CD4-positive, alpha-beta T cell treated with Interleukin-4 for 1 hour (primary cell): ENCODE data around the gene FES.
"Not testable (repeated sequence)": the region's sequence is repeated elsewhere in the genome, so short reads cannot be mapped to it uniquely, and the experiment has no call there.

Source experiments
- DNase-seq, 2 donors: peaks; one replicate each; pipeline ENCODE4 v3.0.0-alpha.2; 2020 to 2022

The FES gene

DNA sequence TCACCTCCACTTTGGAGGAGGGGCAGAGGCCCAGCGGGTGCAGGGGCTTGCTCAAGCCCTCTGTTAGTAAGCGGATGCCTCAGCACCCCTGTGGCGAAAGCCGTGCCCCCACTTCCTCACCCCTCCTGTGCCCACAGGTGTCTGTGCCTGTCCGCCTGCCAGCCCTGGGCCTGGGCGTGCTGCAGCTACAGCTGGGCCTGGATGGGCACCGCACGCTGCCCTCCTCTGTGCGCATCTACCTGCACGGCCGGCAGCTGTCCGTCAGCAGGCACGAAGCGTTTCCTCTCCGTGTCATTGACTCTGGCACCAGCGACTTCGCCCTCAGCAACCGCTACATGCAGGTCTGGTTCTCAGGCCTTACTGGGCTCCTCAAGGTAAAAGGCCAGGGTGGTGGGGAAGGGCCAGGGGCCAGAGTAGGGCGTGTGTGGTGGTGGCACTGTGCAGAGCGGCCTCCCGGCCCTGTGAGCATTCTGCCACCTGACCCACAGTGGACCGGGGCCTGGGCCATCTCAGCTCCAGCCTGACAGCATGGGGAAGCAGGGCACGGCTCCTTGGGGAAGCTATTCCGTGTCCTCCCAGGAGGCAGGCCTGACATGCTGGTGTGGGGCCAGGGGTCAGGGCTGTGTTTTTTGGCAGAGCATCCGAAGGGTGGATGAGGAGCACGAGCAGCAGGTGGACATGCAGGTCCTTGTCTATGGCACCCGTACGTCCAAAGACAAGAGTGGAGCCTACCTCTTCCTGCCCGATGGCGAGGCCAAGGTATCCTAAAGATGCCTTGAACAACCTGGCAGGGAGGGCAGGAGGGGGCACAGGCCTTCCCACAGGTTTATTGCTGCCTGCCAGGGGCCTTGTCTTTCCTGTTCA lies 27.8 kb downstream of the FES start:
- DNase-seq: no peak

DNA sequence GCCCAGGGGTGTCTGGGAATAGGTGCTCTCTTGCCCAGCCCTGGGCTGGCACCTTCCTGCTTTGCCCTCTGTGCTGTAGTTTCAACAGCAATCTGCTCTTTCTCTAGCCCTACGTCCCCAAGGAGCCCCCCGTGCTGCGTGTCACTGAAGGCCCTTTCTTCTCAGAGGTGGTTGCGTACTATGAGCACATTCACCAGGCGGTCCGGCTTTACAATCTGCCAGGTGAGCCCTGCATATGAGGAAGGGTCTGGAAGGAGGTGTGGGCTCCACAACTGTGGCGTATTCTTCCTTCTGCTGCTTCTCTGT lies 28.4 kb downstream of the FES start:
- no peak for DNase-seq

DNA sequence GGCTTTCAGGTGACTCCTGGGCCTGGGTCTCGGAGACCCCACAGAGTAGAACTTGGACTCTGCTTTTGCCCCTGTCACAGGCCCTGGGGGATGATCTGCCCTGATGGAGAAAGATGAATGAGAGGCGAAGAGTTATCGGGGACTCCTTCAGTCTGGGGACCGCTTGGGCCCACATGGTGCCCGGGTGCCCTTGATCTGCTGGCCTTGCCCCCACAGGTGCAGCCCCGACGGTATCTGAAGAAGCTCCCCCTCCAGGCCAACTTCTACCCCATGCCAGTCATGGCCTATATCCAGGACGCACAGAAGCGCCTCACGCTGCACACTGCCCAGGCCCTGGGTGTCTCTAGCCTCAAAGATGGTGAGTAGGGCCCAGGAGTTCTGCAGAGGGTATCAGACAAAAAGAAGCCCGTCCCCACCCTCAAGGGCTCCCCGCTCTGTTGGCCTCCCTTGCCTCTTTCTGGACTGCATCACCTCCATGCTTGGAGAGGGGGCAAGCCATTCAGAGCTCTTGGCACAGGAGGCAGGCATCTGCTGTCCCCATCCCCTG lies 29.2 kb downstream of the FES start:
- no peak for DNase-seq

DNA sequence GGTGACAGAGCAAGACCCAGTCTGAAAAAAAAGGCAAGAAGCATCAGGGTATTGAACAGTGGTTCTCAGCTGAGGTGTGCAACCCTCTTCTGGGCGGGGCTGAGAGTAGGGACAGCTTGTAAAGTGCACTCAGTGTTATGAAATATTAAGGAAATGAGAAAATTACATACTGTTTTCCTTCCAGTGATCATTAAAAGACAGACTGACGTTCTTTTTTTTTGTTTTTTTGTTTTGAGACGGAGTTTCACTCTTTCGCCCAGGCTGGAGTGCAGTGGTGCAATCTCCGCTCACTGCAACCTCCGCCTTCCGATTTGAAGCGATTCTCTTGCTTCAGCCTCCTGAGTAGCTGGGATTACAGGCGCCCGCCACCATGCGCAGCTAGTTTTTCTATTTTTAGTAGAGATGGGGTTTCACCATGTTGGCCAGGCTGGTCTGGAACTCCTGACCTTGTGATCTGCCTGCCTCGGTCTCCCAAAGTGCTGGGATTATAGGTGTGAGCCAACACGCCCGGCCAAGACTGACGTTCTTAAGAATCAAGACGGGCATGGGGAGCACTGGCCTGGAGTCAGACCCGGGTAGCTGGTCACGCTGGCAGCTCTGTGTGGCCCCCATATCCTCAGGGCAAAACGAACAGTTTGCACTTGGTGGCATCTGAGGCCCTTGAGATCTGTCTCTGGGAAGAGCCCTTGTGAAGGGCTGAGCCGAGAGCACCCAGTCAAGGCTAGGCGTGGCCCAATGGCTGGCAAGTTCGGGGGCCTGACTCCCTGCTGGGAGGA lies 30.2 kb downstream of the FES start:
- DNase-seq: no peak

DNA sequence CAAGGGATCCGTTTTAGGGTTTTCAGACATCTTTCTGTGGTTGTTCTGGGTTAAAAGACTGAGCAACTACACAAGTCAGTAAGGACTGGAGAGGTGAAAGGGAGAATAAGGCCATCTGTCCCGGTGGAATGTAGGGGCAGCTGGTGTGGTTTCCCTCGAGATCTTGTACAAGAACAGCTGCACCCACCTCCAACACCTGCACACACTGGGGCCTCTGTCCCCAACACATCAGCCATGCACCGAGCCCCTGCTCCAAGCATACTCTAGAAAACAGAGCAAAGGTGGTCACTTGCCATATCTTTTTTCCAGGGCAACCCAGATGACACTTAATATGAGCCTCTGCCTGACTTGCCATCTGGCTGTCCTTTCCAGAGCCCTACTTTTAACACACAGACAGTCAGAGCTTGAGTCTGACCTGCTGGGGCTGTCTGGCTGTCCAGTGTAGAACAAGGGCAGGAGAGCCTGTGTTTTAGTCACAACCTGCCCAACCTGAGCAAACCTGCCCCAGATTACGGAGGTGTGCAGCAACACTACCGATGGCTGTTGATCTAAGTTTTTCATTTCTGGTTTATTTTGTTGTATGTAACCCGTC lies 31.0 kb downstream of the FES start:
- no peak for DNase-seq

DNA sequence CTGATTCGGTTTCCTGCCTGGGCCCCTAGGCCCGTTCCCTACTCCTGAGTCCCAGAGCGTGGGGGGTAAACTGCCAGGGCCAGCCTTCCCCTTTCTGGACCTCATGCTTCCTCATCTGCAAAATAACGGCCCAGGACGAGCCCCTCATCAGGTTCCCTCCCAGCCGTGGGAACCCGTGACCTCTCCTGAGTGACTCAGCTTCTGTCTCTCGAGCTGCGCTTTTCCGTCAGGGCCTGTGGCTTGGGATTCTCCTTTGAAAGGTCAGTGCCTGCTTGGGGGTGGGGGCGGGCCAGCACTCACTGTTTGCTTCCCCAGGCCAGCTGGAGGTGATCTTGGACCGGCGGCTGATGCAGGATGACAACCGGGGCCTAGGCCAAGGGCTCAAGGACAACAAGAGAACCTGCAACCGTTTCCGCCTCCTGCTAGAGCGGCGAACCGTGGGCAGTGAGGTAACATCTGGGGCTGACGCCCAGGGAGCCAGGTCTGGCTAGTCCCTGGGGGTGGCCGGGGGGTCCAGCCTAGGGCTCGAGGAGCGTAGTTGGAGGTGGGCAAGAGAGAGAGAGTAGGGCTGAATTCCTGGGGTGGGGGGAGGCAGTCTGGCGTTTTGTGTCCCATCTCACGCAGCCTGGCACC lies 31.6 kb downstream of the FES start:
- DNase-seq: peak in 1 of 2 donors; percentile 73

DNA sequence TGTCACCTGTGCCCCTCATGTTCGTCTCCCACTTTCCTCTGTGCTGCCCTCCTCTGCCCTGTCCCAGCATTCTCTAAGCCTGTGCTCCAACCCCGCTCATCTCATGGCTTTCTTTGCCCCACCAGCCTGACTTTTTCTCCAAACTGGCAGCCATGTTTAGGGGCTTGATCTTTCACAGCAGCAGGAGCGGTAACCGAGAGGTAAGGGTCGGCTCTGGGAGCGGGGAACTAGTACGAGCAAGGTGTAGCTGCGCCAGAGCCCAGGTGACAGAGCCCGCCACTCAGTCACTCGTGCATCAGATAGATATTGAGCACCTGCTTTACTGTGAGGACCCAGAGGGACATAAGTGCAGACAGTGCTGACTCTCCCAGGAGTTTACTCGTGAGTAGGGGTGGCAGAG lies 32.2 kb downstream of the FES start:
- DNase-seq: no peak

DNA sequence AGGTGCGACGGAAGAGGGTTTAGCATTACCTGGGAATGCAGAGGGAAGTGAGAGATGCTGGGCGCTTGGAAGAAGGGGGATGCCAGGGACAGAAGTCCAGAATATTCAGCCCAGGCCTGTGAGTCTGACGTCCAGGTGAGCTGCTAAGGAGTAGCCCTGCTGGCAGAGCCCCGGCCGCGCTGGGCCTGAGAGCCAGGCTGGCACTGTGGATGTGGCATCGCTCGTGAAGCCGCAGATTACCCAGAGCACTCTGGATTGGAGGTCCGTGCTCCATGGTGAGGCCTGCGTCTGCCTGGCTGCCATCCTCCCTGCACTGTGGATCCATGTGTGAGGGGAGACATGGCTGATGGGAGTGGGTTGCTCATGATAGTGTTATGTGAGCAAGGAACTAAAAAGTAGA lies 33.3 kb downstream of the FES start:
- no peak for DNase-seq

DNA sequence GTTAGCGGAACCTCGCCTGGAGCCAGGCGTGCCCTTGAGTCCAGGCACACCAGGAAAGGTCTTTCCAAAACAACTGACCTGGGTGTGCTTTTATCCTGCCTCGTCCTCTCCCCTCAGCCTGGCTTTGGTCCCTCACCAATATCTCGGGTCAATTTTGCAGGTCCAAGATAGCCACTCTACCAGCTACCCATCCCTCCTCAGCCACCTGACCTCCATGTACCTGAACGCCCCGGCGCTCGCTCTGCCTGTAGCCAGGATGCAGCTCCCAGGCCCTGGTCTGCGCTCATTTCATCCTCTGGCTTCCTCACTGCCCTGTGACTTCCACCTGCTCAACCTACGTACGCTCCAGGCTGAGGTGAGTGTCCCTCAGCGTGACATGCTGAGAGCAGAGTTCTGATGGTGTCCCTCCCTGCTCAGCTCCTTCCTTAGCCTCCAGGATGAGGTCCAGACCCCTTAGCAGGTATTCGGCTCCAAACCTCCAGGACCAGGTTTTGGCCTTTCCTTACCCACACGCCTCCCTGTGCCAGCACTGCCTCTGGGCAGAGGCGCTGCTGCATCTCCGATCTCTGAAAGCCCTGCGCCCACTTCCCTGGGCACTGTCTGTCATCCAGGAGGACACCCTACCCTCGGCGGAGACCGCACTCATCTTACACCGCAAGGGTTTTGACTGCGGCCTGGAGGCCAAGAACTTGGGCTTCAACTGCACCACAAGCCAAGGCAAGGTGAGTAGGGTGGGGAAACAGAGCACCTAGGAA lies 33.9 kb downstream of the FES start:
- no peak for DNase-seq

DNA sequence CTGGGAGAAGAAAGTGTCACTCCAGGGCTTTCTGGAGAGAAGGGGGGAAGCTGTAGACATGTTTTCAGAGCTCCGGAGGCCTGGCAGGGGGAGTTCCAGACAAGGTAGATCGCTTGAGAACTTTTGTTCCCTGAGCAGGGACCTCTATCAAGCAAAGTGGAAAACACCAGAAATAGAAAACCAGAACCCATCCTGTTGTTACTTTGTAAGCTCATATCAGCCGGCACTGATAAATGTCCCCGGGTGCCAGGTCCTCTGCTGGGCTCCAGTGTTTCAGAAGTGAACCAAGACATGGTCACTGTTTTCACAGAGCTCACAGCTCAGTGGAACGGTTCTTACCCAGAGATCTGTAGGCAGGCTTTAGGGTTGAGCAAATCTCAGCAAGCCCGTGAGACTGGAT lies 34.5 kb downstream of the FES start:
- DNase-seq: no peak

DNA sequence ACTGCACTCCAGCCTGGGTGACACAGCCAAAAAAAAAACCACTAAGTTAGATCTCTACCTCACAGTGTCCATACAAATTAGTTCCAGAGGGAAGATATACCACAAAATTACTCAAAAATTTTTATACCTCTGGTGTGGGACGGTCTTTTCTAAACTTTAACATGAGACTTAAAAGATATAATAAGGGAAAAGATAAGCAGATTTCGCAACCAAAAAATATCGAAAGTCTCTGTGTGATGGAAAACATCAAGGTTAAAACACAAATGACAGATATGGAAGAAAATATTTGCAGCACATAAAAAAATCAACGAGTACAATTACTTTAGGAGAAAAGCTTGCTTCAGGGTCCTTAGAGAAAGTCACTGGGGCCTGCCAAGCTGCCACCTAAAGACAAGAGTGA lies 37.6 kb downstream of the FES start:
- DNase-seq: no peak

DNA sequence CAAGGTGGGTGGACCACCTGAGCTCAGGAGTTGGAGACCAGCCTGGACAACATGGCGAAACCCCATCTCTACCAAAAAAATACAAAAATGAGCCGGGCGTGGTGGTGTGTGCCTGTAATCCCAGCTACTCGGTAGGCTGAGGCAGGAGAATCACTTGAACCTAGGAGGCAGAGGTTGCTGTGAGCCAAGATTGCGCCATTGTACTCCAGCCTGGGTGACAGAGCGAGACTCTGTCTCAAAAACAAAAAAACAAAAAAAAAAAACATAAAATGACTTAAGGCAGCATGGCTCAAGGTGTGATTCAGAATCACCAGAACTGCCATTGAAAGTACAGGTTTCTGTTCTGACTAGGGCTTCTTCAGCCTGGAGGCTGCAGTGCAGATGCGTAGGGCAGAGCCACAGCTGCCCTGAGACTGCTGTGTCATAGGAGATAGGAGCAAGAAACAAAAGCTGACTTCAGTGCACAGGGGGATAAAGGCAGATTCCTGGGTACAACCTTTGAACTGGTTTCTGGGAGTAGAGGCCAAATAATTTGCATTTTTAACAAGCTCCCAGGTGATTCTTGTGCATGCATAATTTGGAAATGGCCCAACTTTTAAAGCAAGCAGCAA lies 38.5 kb downstream of the FES start:
- not testable (repeated sequence) for DNase-seq

DNA sequence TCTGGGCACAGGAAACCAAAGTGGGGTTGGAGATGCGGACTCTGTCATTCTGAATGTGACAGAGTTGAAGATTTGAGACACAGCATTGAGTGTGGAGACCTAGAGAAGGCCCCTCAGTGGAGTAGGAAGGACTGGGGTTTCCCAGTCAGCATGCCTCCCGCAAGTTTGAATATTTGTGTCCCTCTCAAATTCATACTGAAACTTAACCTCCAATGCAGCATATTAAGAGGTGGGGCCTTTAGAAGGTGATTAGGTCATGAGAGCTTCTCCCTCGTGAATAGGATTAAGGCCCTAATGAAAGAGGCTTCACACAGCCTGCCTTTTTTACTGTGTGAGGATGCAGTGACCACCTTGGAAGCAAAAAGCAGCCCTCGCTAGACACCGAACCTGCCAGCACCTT lies 40.1 kb downstream of the FES start:
- DNase-seq: no peak

DNA sequence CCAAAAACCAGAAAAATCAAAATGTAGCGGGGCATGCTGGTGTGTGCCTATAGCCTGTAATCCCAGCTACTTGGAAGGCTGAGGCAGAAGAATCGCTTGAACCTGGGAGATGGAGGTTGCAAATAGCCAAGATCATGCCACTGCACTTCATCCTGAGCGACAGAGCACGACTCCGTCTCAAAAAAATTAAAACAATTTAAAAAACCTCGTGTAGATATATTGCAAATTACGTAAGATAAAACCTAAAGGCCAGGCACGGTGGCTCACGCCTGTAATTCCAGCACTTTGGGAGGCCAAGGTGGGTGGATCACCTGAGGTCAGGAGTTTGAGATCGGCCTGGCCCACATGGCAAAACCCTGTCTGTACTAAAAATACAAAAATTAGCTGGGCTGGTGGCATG lies 42.5 kb downstream of the FES start:
- not testable (repeated sequence) for DNase-seq

DNA sequence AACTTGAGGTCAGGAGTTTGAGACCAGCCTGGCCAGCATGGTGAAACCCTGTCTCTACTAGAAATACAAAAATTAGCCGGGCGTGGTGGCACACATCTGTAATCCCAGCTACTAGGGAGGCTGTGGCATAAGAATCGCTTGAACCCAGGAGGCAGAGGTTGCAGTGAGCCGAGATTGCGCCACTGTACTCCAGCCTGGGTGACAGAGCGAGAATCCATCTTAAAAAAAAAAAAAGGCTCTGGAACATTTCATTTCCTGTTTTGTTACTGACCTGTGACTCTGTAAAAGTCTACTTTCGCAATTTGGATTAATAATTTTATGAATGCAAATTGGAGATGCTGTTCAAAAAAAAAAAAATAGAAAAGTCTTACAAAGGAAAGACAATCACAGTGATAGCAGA lies 43.8 kb downstream of the FES start:
- not testable (repeated sequence) for DNase-seq

DNA sequence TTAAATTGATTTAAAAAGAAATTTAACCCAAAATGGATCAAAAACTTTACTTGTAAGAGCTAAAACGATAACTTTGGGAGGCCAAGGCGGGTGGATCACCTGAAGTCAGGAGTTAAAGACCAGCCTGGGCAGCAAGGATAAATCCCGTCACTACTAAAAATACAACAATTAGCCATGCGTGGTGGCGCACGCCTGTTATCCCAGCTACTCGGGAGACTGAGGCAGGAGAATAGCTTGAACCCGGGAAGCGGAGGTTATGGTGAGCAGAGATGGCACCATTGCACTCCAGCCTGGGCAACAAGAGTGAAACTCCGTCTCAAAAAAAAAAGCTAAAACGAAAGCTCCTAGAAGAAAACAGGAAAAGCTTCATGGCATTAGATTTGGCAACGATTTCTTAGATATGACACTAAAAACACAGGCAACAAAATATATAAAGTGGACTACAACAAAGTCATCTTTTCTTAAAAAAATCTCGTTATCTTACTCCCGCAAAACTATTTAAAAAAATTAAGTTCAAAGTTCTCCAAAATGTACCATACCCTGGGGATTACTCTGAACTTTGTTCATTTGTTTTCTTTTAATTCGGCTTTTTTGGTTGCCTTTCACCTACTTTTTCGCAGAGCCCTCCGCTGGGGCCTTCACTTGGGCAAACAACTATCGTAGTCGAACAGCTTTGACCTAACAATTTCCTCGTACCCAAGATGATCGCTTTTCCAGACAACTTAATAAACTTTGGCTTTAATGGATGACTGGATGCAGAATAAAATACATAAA lies 45.1 kb downstream of the FES start:
- DNase-seq: no peak

DNA sequence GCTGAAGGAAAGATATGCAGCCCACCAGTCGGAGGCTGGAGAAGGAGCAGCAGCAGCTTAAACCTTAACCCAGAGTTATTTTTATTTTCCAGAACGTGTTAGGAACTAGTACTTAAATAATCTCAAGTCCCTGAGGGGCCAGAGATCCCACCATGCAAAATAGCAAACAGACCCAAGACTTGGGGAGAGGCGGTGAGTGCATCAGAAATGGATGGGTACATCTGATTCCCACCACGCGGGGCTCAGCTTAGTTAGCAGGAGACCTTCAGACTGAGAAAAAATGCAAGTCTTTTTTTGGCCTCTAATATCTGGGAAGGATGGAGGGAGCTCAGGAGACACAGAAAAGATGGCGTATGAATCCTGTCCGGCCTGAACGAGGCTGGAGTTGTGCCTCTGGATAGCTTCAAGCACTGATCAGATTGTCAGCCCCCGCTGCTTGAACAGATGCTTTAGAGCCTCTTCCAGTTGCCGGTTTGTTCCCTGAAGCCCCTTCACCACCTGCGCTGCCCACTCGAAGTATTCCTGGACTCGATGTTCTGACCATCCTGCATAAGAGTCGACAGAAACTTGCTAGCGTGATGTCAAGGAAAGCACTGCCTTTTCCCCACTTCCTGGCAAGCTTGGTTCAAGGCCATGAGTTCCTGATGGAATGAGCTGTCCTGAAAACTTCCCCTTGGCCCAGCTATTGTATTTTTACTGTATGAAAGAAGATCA lies 46.7 kb downstream of the FES start:
- peak in 1 of 2 donors; percentile 4 for DNase-seq

DNA sequence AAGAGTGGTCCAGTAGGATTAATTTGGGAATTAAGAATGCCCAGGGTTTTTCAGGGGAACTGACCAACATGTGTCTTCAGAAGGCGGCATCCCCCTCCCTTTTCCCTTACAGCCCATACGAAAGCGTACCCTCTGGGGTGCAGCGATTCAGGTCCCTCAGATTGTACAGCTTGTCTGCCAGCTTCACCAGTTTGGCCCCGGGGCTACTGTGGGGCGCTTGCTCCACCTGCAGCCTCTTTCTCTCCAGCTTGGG lies 47.2 kb downstream of the FES start:
- DNase-seq: no peak

DNA sequence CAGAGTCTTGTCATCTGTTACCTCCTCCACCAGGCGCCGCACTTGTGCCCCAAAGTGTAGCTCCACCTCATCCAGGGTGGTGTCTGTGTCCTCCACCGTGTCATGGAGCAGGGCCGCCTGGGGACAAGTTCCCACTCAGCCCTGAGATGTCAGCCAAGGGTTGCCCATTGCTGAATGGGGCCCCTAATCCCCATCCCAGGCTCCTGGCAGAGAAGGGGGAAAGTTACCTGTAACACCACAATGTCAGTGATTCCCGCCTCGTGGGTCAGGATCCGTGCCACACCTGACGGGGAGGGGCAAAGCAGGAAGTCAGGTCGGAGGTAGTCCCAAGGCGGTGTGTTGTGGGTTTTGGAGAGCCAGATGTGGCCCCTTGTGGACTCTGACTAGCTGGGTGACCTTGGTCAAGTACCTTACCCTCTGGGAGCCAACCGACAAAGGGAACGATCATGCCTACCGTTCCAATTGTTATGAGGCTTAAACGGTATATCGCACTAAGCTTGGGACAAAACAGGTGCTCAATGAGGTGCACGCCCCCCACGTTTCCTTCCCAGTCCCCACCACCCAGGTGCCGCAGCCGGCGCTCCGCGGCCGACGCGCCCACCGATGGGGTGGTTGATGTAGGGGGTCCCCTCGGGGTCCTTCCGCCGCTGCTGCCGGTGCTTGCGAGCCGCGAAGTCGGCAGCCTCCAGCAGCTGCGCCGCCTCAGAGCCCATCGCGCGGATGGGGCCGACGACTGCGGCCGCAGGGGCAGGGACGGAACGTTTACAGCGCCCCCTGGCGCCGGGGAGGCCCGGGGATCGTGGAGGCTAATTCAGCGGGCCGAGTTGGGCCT lies 47.7 kb downstream of the FES start, which contains the start of gene HDDC3:
TSS of gene HDDC3 (minus strand) at position 722 of the 832 bp plus-strand sequence. CDS start at position 713, 9 bp downstream.
- peak; percentile 88 to 89 for DNase-seq

DNA sequence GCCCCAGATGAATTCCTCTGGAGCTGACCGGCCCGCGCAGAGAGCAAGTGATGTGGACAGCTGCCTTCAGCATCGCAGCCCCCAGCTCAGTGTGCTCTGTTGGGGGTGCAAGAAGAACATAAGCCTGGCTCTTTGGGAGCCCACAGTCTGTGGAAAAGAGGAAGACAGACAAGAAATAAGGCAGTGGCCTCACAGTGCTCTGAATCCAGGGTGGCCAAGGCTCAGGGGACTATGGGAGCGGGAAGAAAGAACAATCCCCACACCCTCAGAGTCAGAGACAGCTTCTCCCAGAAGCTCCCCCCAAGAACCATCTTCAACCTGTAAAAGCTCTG lies 48.3 kb downstream of the FES start:
- no peak for DNase-seq
